GF-D8 (cell line): ENCODE data around the gene SMYD3.

Experiments used
- DNase-seq: peaks from one replicate; lab custom pipeline; 2025; lab: John Stamatoyannopoulos, UW

Gene SMYD3

DNA sequence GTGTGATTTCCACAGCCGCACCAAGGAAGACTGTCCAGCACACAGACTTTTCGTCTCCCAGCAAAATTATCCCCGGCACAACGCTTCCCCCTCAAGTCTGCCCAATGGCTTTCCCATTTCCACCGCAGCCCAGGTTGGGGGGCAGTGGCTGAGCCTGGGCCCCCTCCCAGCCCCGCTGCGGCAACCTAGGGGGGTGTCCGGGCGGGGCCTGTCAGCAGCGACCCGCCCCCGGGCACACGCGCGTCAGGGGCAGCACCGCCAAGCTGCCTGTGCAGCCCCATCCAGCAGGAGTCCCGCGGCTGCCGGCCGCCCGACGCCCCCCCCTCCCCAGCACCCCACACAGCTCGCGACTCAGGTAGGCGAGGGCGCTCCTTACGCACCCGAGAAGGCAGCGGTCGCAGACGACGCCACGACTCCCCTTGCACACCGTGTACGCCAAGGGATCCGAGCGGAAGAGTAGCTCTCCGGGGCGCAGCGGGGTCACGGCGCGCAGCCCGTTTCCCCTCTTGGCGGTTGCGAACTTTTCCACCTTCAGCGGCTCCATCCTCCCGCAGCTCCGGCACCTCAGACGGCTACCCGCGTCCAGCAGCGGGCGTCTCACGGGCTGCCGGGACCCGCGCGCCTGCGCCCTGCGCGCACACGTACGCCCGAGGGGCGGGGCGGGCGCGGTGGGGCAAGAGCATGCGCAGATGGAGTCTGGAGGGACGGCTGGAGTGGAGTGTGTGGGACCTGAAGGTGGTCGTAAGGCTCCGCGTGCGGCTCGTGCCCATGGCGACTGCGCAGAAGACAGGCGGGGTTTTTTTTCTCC, at the start of gene SMYD3:
Gene SMYD3 (minus strand): TSS at position 606 of the 808 bp plus-strand sequence.
- peak; percentile 46 for DNase-seq

DNA sequence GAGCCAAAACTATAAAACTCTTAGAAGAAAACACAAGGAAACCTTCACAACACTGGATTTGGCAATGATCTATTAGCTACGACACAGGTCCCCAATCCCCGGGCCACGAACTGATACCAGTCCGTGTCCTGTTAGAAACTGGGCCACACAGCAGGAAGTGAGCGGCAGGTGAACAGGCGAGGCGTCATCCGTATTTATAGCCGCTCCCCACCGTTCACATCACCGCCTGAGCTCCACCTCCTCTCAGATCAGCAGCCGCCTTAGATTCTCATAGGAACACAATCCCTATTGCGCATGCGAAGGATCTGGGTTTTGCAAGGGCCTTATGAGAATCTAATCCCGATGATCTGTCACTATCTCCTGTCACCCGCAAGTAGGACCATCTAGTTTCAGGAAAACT, 47.1 kb upstream of the SMYD3 start:
- DNase-seq: no peak

DNA sequence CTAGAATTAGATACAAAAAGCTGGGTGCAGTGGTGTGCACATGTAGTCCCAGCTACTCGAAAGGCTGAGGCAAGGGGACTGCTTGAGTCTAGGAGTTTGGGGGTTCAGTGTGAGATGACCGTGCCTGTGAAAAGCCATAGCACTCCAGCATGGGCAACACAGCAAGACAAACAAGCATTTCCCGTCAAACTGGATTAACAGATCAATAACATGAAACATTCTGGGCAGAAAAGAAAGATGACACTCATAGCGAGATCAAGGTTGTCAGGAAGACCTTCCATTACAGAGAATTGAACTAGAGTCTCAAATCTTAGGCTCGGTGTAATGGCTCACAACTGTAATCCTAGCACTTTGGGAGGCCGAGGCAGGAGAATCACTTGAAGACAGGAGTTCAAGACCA, 45.0 kb upstream of the SMYD3 start:
- no peak for DNase-seq

DNA sequence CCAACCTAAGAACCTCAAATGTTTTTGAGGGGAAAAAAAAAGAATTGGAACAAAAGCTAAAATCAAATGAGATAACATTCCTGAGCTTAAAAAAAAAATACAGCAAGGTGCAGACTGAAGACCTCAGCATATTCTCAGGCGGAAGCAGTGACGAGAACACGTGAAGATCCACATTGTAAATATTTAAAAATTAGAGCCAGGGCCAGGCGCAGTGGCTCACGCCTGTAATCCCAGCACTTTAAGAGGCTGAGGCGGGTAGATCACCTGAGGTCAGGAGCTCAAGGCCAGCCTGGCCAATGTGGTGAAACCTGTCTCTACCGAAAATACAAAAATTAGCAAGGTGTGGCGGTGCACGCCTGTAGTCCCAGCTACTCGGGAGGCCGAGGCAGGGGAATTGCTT, 43.3 kb upstream of the SMYD3 start:
- DNase-seq: no peak

DNA sequence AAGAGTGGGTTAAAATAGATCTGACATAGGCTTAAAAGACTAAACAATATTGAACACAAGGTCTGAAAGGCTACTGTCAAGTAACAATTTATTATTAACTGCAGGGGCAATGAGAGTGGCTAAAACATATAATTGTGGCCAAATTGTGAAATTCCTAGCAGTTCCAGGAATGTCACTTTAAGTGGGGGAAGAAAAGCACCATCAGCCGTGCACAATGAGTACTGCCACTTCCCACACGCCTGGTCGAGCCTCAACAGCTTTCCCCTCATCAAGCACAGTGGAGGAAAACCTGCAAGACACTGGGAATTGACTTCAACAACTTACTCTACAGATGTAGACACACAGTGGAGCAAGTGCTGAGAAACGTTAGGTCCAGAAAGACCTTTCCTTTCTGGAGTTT, 42.6 kb upstream of the SMYD3 start:
- DNase-seq: no peak

DNA sequence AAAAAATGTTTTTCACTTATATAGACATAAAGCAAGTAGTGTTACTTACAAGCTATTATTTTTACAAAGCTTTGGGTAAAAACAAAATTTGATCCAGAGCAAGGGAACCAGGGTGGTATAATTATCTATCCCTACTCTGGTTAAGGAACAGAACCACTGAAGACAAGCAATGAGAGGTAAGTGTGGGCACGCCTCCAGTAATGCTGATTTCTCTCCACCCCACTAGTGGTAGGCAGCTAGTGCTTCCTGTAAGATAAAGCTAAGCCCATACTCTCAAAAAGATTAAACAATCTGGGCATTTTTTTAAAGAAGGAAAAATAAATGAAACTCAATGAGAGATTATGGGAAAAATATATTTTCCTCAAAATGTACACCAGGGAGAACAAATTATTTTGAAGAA, 36.9 kb upstream of the SMYD3 start:
- no peak for DNase-seq

DNA sequence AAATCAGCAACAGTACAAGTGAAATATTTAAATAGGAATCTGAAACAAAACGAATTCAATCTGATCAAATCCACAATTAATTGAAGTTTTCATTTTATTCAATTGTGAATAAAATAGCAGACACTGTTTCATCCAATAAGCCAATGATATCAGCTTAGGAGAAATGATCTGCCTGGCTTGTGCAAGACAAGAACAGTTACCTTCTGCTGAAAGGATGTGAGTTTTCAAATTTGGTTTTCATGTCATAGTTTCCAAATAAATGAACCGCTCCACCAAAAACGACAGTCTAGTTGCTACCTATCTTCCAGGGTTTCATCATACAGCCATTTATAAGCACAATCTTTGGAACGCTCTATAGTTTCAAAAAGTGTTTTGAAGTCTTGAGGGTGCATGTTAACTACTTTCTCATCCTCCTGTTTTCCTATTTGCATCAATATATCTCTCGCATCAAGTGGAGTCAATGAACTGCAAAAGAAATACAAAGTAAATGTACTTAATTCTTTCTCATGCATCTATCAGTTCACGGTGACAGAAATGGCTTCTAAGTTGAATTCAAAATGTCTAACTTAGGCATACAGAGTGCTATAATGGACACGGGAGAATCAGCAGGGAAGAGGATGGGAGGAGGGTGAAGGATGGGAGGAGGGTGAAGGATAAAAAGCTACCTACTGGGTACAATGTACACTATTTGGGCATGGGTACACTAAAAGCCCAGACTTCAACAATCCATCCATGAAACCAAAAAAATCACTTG, 33.8 kb upstream of the SMYD3 start:
- DNase-seq: no peak

DNA sequence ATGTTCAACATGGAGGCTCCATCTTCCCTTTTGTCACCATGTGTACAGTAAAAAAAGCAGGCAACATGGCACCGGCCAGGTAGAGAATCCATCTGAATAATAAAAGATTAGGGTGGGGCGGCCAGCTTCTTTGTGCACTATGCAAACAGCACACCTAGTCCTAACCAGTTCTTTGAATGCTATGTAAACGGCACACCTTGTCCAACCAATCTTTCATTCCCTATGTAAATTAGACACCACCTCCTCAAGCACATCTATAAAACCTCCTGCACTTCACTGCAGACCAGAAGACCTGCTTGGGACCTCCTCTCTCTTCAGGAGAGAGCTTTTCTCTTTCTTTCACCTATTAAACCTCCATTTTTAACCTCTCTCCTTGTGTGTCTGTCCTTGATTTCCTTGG, 30.8 kb upstream of the SMYD3 start:
- no peak for DNase-seq

DNA sequence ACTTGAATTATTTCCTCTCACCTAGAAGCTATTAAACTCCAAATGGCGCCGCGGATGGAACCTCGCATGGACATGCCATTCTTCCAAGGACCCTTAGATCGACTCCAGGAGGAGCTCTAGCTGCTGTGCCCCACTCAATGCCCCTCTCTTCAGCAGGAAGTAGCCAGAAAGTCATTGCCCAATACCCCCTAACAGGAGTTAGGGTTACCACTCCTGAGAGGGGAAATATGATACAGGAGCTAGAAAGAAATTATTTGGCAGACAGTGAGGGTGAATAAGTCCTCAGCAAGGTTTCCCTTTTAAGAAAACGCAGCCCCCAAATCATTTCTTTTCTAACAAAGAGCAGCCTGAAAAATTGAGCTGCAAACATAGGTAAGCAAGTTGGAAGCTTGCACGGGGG, 30.4 kb upstream of the SMYD3 start:
- DNase-seq: no peak

DNA sequence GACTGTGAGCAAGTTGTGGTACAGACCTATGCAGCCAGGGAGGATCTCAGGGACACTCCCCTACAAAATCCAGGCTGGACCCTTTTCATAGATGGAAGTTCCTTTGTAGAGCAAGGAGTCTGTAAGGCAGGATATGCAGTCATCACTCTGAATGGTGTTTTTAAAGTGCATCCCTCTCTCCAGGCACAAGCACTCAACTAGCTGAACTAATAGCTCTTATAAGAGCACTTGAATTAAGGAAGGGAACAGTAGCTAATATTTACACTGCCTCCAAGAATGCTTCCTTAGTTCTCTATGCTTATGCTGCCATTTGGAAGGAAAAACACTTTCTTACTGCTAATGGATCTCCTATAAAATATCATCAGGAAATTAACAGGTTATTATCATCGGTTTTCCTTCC, 27.0 kb upstream of the SMYD3 start:
- no peak for DNase-seq

DNA sequence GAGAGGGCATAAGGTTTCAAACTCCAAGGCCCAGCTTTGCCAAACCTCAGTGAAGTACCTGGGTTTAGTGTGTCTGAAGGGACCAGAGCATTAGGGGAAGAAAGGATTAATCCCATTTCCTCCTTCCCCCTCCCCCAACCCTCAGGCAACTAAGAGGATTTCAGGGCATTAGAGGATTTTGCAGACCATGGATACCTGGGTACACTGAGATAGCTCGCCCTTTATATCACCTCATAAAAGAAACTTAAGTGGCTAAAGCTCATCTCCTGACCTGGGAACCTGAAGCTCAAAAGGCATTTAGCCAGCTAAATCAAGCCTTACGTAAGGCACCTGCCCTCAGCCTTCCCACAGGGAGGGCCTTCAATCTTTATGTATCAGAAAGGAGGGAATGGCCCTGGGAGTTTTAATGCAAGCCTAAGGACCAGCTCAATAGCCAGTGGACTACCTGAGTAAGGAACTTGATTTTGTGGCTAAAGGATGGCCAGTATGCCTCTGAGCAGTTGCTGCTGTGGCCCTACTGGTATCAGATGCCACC, 26.4 kb upstream of the SMYD3 start:
- DNase-seq: no peak

DNA sequence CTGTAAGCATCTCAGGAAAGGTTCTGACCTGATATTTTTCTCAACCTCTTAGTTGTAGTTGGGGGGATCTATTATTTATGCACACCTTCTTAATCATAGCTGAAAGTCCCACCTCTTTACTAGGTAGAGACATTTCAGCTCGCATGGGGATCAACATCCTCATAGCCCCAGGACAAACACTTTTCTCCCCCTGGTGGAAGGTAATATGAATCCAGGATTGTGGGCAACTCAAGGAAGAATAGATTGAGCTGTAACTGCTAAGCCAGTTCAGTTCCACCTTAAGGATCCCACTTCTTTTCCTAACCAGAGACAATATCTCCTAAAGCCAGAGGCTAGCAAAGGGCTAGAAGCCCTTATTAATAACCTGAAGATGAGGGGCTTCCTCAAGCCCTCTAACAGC, 25.4 kb upstream of the SMYD3 start:
- no peak for DNase-seq

DNA sequence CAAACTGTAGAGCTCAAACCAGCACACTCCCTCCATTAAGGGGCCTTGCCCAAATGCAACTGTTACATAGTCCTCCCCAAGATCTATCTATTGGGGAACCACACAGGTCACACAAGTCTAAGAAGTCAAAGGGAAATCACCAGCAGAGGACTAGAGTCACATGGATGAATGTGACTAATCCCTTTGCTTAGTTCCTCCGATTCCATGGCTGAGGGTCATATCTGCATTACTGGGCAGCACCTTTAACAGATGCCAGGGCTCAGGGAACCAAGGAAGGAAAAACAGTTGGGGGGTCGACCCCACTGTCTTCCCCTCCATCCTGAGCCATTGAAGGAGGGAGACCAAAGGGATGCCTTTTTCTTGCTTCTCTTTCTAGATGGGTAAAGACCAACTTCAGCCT, 23.4 kb upstream of the SMYD3 start:
- no peak for DNase-seq

DNA sequence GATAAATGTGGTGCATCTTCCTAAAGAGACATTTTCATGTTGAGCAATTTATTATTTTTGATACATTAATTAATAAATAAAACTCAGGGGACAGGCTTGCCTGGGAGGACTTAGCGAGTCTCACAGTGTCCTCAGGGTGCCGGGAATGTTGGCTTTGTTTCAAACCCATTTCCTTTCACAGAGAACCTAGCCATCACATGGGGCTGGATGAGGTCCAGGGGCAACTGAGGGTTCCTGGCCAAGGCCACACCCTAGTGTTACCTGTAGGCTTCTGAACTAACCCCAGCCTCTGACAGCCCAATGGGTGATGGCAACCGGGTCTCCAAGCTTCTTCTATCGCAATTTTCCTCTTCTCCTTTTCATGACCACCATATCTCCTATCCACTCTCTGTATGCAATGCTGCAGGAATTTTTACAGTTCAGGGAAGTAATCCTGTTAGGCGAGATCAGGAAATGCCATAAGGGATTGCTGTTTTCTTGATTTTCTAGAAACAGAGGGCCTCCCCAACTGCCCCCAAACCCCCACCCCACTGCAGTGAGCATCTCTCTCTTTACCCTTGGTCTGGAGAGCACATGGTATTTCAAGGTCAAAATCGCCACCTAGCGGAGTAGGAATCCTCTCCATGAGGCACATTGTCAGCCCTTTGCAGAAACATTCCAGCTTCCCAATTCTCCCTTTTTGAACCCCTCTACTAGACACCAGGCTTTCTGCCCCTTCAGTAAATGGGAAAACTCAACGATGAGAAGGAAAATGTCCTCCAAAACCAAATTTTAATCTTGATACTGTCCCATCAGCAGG, 22.1 kb upstream of the SMYD3 start:
- DNase-seq: no peak

DNA sequence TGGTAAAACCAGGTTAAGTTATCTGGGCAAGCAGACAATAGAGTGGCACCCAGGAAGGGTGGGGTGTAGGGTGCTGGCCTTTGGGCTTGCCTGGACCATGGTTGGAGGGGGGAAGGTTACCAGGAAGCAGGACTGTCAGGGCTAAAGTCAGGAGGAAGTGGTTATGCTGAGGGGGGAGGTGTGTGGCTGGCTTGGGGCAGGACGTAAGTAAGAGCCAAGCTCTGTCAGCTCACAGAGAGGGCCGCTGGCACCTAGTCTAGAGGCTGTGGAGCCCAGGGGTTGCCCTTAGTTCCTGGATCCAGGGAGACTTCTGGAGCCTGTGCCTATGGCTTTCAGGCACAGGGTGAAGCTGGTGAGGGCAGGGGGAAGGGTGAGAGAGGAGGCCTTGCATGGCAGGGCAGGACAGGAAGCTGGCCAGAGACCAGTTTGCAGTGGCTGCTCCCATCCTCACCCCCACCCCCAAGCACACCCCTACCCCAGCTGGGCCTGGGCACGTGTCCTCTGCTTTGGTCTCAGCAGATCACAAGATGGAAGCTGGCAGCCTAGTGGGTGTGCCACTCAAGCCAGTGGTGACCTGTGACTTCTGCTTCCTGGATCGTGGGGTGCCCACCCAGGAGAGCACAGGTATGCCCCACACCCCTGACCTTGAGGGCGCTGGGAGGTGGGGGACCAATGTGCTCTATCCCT, 20.5 kb upstream of the SMYD3 start:
- peak; percentile 70 for DNase-seq

DNA sequence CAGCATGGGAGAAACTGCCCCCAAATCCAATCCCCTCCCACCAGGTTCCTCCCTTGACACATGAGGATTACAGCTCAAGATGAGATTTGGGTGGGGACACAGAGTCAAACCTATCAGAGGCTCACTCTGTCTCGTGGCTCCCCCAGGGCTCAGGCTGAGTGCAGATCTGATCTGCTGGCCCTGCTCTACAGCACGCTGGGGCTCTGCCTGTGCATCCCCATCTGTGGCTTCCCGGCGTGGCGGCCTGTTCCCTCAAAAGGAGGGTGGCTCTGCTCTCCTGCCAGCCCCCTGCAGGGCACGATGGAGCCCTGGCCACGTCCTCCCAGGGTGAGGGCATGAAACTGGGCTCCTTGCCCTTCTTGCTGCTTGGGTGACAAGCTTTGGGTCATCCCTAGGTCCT, 19.8 kb upstream of the SMYD3 start:
- no peak for DNase-seq

DNA sequence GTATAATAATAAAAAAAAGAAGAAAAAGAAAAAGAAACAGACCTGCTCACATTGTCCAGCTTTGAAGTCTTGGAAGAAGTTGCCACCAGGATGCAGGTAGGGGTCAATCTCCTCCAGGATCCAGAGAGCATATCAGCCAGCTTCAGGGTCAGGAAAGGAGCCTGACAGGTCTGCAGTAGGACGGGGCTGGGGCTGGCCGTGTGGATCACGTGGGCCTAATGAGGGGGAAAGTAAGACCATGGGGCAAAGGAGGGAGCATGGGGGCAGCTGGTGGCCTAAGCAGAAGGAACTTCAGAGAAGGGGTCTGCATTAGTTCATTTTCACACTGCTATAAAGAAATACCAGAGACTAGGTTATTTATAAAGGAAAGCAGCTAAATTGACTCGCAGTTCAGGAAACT, 19.3 kb upstream of the SMYD3 start:
- no peak for DNase-seq

DNA sequence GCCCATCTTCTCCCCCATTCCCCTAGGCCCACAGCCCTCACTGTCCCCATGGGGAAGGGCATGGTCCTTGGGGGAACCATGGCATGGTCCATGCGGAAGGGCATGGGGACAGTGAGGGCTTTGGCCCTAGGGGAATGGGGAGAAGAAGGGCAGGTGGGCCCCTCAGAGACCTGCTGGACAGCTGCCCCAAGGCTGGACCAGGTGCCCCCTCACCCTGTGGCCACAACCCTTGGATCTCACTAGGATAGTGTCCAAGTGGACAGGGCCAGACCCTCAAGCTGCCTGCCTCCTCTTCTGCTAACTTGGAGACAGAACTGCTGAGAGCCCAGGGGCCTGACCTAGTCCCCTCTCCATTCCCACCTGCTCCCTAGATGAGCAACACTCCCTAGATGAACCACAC, 12.4 kb upstream of the SMYD3 start:
- no peak for DNase-seq

DNA sequence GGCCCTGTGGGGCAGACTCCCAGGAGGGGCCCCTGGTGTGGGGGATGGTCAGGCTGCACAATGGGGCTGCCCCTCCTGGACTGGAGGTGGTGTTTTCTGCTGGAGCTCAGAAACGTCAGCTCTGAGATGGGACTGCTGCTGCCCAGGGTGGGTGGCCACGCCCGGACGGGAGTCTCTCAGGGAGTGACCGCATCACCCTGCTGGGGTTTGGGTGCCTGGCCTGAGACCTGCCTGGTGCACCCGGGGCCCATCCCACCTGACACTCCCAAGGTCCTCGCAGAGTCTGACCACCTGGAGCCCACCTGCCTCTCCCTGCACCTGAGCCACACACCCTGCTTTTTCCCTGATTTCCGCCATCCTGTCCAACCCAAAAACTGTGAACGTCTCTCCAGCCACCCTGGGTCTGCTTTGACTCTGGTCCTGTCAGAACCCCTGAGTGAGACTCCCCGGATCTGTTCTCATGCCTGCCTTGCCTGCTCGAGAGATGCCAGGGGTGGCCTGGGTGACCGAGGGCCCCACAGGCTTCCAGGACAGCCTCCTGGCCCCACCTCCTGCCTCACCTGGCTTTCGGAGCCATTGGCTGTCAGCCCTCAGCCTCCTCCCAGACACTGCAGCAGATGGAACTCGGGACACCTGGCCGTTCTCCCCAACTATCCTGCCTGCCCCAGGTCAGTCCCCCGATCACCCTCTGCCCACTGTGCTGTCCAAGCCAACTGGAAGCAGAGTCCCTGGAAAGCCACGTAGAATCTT, 11.6 kb upstream of the SMYD3 start:
- no peak for DNase-seq

DNA sequence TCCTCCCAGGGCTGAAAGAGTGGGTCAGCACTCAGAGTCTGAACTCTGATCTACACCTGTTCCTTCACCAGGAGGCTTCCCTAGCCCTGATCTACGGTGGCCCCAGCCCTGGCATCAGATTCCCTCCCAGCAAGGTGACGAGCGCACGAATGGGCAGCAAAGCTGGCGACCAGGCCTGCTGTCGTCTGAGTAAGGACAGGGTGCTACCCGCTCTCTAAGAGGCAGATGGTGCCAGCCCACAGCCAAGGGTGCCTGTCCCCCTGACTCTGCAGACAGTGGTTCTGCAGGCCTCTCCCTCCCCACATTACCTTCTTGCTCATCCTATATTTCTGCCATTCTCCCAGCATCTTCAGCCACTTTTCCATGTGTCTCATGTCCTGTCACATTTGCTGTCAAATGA, 10.3 kb upstream of the SMYD3 start:
- DNase-seq: no peak

DNA sequence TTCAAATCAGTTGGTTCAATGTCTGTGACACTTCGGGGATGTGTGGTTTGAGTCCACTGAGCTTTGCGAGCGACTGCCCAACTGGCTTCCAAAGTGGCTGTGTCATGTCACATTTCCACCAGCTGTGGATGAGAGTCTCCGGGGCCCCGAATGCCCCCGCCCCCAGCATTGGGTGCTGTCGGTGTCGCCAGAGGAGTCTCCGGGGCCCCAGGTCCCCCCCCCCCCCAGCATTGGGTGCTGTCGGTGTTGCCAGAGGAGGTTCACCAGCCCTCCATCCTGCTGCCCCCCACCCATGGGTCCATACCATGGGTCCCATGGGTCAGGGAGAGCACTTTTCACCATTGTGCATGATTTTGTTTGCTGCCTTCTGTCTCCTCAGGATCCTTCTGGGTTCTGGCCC, 9.0 kb upstream of the SMYD3 start:
- DNase-seq: no peak
